Measurements from ENCODE around the gene LINS1. TPM values are rescaled to one million over a fixed set of nuclear protein-coding genes. Genes with fewer than 3 reads are reported as not detected.

LINS1 gene
- total and polyA plus RNA-seq, 2 experiments from 2014 or later: 11.7 to 15.4 TPM

DNA sequence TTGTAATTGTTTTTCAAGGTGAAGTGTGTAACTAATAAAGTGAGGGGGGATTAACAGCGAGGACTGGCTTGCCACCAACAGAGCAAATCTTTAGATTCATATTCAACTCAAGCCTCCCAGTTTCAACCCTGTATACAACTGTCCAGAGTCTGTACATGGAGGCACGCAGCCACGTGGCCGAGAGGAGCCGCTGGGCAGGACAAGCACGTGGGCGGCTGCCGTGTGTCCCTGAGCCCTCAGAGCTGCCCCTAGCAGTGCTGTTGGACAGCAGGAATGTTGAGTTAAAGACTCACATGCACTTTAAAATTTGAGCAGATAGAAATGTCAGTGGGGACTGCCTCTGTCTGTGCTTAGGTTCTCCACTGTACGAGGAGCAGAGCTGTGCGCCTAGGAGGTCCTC, 29.8 kb upstream of the LINS1 start (continued):
- TF ChIP-seq, protein P1, sequence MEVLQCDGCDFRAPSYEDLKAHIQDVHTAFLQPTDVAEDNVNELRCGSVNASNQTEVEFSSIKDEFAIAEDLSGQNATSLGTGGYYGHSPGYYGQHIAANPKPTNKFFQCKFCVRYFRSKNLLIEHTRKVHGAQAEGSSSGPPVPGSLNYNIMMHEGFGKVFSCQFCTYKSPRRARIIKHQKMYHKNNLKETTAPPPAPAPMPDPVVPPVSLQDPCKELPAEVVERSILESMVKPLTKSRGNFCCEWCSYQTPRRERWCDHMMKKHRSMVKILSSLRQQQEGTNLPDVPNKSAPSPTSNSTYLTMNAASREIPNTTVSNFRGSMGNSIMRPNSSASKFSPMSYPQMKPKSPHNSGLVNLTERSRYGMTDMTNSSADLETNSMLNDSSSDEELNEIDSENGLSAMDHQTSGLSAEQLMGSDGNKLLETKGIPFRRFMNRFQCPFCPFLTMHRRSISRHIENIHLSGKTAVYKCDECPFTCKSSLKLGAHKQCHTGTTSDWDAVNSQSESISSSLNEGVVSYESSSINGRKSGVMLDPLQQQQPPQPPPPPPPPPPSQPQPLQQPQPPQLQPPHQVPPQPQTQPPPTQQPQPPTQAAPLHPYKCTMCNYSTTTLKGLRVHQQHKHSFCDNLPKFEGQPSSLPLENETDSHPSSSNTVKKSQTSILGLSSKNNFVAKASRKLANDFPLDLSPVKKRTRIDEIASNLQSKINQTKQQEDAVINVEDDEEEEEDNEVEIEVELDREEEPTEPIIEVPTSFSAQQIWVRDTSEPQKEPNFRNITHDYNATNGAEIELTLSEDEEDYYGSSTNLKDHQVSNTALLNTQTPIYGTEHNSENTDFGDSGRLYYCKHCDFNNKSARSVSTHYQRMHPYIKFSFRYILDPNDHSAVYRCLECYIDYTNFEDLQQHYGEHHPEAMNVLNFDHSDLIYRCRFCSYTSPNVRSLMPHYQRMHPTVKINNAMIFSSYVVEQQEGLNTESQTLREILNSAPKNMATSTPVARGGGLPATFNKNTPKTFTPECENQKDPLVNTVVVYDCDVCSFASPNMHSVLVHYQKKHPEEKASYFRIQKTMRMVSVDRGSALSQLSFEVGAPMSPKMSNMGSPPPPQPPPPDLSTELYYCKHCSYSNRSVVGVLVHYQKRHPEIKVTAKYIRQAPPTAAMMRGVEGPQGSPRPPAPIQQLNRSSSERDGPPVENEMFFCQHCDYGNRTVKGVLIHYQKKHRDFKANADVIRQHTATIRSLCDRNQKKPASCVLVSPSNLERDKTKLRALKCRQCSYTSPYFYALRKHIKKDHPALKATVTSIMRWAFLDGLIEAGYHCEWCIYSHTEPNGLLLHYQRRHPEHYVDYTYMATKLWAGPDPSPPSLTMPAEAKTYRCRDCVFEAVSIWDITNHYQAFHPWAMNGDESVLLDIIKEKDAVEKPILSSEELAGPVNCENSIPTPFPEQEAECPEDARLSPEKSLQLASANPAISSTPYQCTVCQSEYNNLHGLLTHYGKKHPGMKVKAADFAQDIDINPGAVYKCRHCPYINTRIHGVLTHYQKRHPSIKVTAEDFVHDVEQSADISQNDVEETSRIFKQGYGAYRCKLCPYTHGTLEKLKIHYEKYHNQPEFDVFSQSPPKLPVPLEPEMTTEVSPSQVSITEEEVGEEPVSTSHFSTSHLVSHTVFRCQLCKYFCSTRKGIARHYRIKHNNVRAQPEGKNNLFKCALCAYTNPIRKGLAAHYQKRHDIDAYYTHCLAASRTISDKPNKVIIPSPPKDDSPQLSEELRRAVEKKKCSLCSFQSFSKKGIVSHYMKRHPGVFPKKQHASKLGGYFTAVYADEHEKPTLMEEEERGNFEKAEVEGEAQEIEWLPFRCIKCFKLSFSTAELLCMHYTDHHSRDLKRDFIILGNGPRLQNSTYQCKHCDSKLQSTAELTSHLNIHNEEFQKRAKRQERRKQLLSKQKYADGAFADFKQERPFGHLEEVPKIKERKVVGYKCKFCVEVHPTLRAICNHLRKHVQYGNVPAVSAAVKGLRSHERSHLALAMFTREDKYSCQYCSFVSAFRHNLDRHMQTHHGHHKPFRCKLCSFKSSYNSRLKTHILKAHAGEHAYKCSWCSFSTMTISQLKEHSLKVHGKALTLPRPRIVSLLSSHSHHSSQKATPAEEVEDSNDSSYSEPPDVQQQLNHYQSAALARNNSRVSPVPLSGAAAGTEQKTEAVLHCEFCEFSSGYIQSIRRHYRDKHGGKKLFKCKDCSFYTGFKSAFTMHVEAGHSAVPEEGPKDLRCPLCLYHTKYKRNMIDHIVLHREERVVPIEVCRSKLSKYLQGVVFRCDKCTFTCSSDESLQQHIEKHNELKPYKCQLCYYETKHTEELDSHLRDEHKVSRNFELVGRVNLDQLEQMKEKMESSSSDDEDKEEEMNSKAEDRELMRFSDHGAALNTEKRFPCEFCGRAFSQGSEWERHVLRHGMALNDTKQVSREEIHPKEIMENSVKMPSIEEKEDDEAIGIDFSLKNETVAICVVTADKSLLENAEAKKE (CRISPR knock-in tag; IDR thresholded peaks at IDR 0.05): no peak

DNA sequence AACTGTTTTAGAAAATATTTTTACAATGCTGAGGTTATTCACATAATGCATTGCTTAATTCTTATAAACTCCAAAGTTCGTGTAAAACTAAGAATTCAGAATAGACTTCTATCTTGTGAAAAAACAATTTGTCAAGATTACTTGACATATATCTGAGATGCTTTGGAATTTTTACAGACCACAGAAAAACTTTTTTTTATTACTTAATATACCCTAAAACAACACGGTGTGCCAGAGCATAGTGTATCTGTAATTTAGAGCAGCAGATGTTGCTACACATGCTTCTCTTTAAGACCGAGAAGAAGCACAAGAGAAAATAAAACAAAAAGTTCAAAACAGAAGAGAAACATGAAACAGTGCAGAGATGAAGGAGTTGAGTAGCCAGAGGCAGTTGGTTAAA, 26.8 kb upstream of the LINS1 start:
- Mint-ChIP-seq H3K27me3 (ENCODE audit: insufficient read depth, low read depth, poor library complexity) (no peaks in the 10 kb centered on the region), H3K4me1 (peaks cover 9% of the 10 kb centered on the region), H3K27ac (no peak overlapping the region), H3K36me3 (ENCODE audit: low read depth) (peaks cover 9% of the 10 kb centered on the region; the same call in 2 of the 3 replicates), H3K9me3 (no peaks in the 10 kb centered on the region), H3K4me3 (no peak overlapping the region)
- H3F3A ChIP-seq (replicated peaks; ENCODE audit: low read depth): no peaks in the 10 kb centered on the region
- no peak overlapping the region for H3K27ac ChIP-seq (ENCODE audit: low read depth)
- no peak overlapping the region for H2AFZ ChIP-seq
- no peaks in the 10 kb centered on the region for H3K27me3 ChIP-seq (ENCODE audit: insufficient read depth)
- no peaks in the 10 kb centered on the region for H3K4me1 ChIP-seq (ENCODE audit: insufficient read depth)
- ATAC-seq (no peak), DNase-seq (ENCODE audit: low spot score) (no peak)
- no peaks in the 10 kb centered on the region for H3K36me3 ChIP-seq (ENCODE audit: insufficient read depth)
- H3K9me2 ChIP-seq (ENCODE audit: insufficient read depth): no peaks in the 10 kb centered on the region
- H4K20me1 ChIP-seq (replicated peaks; ENCODE audit: insufficient read depth): no peaks in the 10 kb centered on the region; the same call in 1 of the 2 replicates
- no peak overlapping the region for H3K4me3 ChIP-seq
- TF ChIP-seq STAT1 (IDR thresholded peaks at IDR 0.05; ENCODE audit: unreplicated experiment): no peak
- no peak for TF ChIP-seq JUNB (IDR thresholded peaks at IDR 0.05; ENCODE audit: unreplicated experiment)
- TF ChIP-seq, protein P2, sequence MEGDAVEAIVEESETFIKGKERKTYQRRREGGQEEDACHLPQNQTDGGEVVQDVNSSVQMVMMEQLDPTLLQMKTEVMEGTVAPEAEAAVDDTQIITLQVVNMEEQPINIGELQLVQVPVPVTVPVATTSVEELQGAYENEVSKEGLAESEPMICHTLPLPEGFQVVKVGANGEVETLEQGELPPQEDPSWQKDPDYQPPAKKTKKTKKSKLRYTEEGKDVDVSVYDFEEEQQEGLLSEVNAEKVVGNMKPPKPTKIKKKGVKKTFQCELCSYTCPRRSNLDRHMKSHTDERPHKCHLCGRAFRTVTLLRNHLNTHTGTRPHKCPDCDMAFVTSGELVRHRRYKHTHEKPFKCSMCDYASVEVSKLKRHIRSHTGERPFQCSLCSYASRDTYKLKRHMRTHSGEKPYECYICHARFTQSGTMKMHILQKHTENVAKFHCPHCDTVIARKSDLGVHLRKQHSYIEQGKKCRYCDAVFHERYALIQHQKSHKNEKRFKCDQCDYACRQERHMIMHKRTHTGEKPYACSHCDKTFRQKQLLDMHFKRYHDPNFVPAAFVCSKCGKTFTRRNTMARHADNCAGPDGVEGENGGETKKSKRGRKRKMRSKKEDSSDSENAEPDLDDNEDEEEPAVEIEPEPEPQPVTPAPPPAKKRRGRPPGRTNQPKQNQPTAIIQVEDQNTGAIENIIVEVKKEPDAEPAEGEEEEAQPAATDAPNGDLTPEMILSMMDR (conservative IDR thresholded peaks at IDR 0.05; ENCODE audit: low read depth in 2 of 2): no peak
- TF ChIP-seq NANOG (IDR thresholded peaks at IDR 0.05; ENCODE audit: borderline replicate concordance): no peak
- no peak for TF ChIP-seq ZNF331 (CRISPR knock-in tag; IDR thresholded peaks at IDR 0.05; ENCODE audit: low read depth)
- no peak for TF ChIP-seq POLR2AphosphoS5 (IDR thresholded peaks at IDR 0.05; ENCODE audit: low read depth)
- H3K4me2 ChIP-seq: no peak overlapping the region
- H3K79me2 ChIP-seq (replicated peaks; ENCODE audit: insufficient read depth): peaks cover 18% of the 10 kb centered on the region; the same call in 1 of the 2 replicates
